PC-3 (cell line): ENCODE data around the gene CPEB4.

ENCODE experiments used
- EZH2 ChIP-seq: fragments of 300-600 bp; sonication (generic); IDR thresholded peaks from one replicate; pipeline ENCODE4 v1.6.1; 2017; ENCODE audit warnings: antibody characterized with exemption, mild to moderate bottlenecking, low read length; ENCODE audit not compliant: unreplicated experiment
- EZH2phosphoT487 ChIP-seq: fragments of 300-600 bp; sonication (generic); IDR thresholded peaks from 2 replicates; pipeline ENCODE4 v1.6.1; 2018; ENCODE audit warnings: mild to moderate bottlenecking, antibody characterized with exemption, low read length, borderline replicate concordance
- TF ChIP-seq, protein P1 (sequence below): fragments of 300-600 bp; sonication (generic); conservative IDR thresholded peaks from 2 replicates; pipeline ENCODE4 v1.5.1; 2017; ENCODE audit warnings: antibody characterized with exemption, low read depth, mild to moderate bottlenecking, low read length

DNA sequence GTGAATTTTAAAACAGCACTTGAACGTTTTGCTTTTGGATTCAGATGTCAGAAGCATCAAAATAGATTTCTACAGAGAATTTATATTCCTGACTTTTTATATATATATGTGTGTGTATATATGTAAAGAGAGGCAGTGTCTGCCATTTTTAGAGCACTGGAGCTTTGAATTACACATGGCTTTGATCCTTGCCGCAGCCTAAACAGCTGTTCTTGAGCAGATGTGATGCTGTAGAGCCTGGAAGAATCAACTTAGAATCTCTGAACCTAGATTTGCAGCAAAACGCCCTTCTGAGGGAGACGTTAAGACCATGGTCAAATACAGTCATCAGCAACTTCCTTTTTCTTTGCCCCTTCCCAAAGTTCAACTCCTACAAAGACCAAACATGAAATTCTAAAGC, 79.1 kb downstream of the CPEB4 start:
- TF ChIP-seq, protein P1, sequence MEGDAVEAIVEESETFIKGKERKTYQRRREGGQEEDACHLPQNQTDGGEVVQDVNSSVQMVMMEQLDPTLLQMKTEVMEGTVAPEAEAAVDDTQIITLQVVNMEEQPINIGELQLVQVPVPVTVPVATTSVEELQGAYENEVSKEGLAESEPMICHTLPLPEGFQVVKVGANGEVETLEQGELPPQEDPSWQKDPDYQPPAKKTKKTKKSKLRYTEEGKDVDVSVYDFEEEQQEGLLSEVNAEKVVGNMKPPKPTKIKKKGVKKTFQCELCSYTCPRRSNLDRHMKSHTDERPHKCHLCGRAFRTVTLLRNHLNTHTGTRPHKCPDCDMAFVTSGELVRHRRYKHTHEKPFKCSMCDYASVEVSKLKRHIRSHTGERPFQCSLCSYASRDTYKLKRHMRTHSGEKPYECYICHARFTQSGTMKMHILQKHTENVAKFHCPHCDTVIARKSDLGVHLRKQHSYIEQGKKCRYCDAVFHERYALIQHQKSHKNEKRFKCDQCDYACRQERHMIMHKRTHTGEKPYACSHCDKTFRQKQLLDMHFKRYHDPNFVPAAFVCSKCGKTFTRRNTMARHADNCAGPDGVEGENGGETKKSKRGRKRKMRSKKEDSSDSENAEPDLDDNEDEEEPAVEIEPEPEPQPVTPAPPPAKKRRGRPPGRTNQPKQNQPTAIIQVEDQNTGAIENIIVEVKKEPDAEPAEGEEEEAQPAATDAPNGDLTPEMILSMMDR = no peak
- no peak for TF ChIP-seq EZH2
- TF ChIP-seq EZH2phosphoT487 = no peak
